Liver (tissue), 3 donors: Measurements from ENCODE around the gene MAP3K13.

Experiments used
- CTCF ChIP-seq: fragments of 150-350 bp; IDR thresholded peaks from 2 replicates; pipeline ENCODE4 v1.5.1; 2017; ENCODE audit warnings: improper control_type of control experiment, low read depth, low read length; ENCODE audit not compliant: missing input control
- EGR1 ChIP-seq, 2 donors: IDR thresholded peaks; 2 replicates each; pipeline ENCODE4 v1.6.1; 2016 to 2018; ENCODE audit warnings: antibody characterized with exemption in 2 of 2, low read depth in 2 of 2
- TF ChIP-seq, protein P1 (sequence below): IDR thresholded peaks from 2 replicates; pipeline ENCODE4 v1.6.1; 2016; ENCODE audit warnings: antibody characterized with exemption
- donor health status: healthy.
- donor health status: healthy.

DNA sequence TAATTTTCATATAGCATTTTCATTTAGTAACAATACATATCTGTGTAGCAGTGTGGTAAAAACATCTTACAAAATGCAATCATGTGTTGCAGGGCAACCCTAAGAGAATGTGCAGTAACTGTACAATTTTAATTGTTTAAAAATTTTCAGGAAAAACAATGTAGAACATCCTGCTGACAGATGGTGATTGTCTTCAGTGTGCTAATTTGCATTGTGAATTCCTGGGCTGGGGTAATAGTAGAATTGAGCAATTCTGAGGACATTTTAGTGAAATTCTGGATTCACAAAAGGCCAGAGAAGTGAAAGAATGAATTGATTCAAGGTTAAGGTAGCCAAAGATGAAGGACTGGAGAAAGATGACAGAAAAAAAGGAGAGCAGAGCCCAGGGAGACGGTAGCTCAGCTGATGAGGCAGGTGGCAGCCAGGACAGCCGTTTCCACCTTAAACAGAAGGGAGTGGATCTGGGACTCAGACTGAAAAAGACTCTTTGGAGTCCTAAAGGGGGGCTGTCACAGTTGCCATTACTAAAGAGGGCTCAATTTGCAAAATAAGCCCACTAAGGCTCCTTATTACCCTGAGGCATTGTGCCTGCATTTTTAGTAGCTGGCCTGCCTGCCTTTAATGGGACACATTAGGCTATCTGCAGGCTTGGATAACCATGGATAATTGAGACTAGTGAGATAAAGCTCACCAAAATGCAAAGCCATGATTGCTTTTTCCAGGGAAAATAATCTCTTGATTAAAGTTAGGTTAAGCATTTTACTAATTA is 8.6 kb downstream of the MAP3K13 start:
- TF ChIP-seq CTCF = no peak
- TF ChIP-seq, protein P1, sequence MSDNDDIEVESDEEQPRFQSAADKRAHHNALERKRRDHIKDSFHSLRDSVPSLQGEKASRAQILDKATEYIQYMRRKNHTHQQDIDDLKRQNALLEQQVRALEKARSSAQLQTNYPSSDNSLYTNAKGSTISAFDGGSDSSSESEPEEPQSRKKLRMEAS = no peak
- TF ChIP-seq EGR1 (IDR thresholded peaks at IDR 0.05; ENCODE audit: low read depth in 2 of 2) = no peak
